NT2/D1 (cell line): ENCODE results near the gene CHML.

ENCODE experiments used
- SUZ12 ChIP-seq: IDR thresholded peaks from 2 replicates; pipeline ENCODE4 v1.6.1; 2011; ENCODE audit not compliant: insufficient read length, insufficient read depth; ENCODE audit errors: extremely low read depth
- ZNF274 ChIP-seq: IDR thresholded peaks from 2 replicates; pipeline ENCODE4 v1.6.1; 2011; ENCODE audit warnings: mild to moderate bottlenecking, low read depth, low read length

DNA sequence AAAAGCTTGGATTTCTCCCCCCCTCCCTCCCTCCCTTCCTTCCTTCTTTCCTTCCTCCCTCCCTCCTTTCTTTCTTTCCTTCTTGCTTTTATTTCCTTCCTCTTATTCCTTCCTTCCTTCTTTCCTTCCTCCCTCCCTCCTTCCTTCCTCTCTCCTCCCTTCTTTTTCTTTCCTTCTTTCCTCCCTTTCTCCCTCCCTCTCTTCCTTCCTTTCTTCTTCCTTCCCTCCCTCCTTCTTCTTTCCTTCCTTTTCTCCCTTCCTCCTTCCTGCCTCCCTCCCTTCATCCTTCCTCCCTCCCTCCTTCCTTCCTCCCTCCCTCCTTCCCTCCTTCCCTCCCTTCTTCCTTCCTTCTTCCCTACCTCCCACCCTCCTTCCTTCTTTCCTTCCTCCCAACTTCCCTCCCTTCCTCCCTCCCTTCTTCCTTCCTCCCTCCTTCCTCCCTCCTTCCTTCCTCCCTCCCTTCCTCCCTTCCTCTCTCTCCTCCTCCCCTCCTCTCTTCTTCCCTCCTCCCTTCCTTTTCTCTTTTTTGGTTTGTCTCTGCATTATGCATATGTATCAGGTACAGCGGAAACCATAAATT lies 34.7 kb upstream of the CHML start:
- TF ChIP-seq ZNF274, result no peak
- TF ChIP-seq SUZ12, result no peak
